Stimulated activated CD4-positive, alpha-beta T cell treated with anti-CD3 and anti-CD28 coated beads, Interleukin-2, amount 100 ng/mL, for 4 hours (primary cell): ENCODE results near the gene TMA7.
"Not testable (repeated sequence)": the region's sequence is repeated elsewhere in the genome, so short reads cannot be mapped to it uniquely, and the experiment has no call there.

Experiments used
- DNase-seq: peaks from one replicate; pipeline ENCODE4 v3.0.0-alpha.2; 2020; ENCODE audit warnings: low read depth

The TMA7 gene

DNA sequence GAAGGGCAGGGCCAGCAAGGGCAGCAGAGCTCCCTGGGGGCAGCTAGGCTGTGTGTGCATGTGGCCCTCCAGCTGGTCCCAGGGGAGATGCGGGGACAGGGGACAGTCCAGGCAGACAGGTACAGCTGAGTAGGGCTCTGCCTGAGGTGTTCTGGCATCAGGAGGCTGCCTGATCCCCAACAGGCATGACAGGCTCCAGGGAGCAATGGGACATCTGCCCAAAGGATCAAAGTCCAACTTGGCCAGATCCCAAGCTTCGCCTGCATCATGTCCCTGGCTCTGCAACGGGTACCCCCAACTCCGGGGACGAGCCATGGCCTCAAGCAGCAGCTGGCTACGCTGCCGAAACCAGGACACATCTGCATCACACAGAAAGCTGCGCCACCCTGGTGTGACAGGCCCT is 28.3 kb downstream of the TMA7 start:
- DNase-seq, result no peak

DNA sequence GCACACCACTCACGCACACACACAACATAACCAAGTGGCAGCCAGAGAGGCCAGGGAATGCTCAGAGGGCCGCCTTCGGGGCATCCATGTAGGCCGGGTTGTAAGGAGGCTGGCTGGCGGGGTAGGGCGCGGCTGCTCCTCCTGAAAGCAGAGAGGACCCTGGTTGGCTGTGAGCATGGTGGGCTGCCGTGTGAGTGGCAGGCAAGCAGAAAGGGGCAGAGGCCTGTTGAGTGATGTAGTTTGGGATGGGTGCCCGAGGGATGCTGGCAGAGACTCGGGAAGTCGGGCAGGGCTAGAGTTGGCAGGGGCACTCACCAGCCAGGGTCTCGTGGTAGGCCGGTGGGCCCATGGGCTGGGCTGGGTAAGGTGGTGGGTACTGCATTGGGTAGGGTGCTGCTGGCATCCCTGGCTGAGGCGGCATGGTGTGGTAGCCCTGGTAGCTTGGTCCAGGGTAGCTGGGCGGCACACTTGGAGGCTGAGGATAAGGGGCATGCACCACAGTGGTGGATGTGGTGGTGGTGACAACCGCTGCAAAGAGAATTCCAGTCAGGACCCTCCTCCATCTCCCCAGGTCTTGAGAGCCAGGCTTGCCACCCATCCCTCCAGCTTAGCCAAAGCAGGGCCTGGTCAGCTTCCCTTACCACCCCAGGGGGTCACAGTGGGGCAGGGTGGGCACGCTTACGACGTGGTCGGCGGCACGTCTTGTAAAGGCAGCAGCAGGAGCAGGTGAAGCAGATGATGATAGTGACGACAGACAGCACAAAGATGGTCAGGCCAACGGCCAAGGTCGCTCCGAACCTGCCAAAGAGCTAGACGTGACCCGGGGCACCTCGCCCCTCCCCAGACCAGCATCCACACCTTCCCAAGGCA is 29.2 kb downstream of the TMA7 start:
- no peak for DNase-seq

DNA sequence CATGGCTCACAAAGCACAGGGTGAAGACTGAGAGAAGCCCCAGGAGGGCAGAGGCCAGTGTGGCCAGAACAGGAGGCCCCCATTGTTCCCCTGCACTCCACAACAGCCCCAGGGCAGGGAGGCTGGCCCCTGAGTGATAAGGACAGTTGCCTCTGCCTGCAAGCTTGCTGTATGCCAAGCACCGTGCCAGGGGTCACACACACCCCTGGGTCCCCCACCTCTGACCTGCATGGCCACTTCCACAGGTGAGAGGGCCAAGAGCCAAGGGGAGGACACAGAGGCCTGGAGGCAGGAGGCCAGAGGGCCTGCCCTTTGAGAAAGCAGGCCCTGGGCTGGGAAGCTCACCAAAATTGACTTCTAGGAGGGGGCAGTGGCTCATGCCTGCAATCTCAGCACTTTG is 30.2 kb downstream of the TMA7 start:
- DNase-seq, result no peak

DNA sequence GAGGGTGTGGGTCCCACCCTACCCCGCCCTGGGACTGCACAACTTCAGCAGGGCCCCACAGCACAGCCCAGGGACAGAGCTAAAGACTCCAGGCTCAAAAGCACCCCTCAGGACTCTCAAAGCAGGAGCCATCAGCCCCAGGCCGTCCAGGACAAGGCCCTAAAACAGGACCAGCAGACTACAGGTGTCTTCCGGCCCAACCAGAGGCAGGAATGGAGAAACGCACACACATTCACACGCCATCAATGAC is 32.5 kb downstream of the TMA7 start:
- no peak for DNase-seq

DNA sequence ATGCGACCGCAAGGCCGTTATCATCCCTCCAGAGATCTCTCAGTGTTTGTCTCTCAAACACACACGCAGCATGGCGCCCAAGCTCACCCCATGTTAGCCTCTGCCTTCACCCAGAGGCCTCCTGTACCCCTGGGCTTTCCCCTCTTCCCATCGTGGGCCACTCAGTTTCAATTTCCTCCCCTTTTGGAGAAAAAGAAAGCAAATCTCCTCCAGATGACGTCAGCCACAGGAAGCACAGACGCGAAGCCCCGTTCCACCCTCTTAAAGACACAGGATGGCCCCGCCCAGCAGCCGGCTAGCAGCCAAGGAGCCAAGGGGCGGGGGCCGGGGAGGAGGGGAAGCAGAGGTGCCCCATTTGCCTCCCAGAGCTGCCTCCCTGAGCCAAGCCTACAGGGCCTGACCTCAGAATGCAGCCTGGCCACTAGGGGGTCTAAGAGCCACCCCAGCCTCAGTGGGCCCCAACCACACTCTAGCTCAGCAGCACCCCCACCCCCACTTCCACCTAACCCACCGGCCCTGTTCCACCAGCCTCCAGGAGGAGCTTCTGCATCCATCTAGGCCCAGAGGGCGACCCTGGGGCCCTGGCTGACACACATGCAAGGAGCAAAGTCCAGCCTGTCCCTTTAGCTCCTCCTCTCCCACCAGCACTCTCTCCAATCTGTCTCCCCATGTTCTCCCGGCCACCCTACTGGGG is 33.0 kb downstream of the TMA7 start:
- DNase-seq, result peak; percentile 95

DNA sequence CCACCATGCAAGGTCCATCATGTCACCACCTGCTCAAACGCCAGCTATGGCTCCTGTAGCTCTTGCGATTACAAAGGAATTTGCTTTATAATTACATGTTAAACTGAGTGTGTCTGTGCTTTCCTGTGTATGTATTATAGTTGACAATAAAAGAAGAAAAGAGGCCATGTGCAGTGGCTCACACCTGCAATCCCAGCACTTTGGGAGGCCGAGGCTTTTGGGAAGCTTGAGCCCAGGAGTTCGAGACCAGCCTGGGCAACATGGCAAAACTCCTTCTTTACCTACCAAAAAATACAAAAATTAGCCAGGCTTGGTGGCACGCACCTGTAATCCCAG is 33.5 kb downstream of the TMA7 start:
- no peak for DNase-seq

DNA sequence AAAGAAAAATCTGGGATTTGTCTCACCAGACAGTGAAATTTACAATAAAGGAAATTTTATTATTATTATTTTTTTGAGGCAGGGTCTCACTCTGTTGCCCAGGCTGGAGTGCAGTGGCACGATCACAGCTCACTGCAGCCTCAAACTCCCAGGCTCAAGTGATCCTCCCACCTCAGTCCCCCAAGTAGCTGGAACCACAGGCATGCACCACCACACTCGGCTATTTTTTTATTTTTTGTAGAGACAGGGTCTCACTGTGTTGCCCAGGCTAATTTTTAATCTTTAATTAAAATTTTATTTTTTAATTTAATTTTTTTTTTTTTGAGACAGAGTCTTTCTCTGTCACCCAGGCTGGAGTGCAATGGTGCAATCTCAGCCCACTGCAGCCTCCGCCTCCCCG is 34.0 kb downstream of the TMA7 start:
- not testable (repeated sequence) for DNase-seq

DNA sequence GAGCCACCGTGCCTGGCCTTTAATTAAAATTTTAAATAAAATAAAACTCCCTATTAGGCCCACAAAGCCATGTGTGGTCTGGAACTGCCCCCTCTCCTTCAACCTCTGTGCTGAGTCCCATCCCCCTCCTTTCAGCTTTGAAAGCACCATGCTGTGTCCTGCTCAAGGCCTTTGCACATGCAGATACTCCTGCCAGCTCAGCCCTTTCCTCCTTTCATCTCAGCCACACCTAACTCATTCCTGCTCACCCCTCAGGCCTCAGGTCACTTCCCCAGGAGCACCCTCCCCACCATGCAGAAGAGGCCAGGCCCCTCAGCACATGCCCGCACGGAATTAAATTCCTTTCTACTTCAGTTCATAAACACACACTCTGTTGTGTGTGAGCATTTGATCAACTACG is 34.6 kb downstream of the TMA7 start:
- DNase-seq, result no peak

DNA sequence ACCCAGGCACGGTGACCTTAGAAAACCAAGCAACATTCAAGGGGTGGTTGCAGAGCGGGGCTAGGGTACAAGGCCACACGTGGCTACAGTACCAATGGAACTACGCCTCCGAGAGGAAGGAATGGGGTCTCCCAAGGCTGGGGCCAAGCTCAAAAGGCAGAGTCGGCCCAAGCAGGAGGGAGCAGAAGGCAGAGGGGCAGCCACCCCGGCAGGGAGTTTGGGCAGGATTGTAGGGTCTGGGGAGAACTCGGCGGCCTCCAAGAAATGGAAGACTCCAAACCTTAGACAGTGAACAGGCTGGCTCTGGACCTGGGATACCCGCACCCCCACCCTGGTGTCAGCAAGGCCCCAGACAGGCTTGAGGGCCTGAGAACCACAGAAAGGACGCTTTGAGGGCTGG is 35.1 kb downstream of the TMA7 start:
- no peak for DNase-seq

DNA sequence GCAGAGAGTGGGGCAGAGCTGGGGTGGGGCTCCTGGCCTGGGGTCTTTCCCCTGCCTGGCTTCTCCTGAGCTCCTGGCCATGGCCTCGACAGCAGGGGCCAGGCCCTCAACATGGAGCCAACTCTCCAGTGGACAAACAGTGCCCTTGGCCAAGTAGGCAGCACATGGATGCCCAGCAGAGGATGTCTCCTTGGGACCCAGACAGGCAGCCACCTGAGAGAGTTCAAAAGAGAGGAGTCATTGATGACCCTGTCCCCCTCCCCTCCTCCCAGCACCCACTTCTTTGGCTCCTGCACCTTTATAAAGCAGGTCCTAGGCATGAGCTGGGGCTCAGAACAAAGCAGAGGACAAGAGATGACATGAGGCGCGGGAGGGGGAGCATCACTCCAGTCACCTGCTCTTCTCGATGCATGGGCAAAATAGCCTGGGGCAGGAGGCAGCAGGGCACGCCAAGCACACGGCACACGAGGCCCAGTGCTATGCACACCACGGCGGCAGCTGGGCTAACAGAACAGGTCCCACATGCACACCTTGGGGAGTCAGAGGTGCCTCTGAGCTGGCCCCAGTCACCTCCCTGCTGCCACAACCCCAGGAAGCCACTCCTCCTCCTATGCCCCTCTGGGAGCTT is 36.5 kb downstream of the TMA7 start:
- no peak for DNase-seq

DNA sequence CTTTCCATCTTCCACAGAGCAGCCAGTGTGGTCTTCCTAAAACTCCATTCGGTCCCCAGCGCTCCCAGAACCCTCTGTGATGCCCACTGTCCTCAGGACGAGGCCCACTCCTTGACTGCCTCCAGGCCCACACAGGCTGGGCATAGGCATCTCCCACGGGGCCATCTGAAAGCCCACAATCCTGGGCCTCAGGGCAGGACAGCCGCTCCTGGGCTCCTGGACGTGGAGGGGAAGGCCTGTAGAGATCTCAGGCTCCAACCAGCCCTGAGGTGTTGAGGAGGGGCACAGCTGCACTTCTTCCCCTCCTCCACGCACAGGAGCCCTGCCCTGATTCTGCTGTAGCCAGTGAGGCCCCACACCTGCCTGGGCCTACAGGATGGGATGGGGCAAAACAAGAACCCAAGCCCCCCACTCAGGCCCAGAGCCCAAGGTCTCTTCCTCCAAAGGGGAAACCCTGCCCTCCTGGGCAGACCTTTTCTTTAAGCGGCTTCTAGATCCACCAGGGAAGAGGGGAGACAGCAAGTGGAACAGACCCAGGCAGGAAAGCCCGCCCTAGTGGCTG is 38.0 kb downstream of the TMA7 start:
- no peak for DNase-seq

DNA sequence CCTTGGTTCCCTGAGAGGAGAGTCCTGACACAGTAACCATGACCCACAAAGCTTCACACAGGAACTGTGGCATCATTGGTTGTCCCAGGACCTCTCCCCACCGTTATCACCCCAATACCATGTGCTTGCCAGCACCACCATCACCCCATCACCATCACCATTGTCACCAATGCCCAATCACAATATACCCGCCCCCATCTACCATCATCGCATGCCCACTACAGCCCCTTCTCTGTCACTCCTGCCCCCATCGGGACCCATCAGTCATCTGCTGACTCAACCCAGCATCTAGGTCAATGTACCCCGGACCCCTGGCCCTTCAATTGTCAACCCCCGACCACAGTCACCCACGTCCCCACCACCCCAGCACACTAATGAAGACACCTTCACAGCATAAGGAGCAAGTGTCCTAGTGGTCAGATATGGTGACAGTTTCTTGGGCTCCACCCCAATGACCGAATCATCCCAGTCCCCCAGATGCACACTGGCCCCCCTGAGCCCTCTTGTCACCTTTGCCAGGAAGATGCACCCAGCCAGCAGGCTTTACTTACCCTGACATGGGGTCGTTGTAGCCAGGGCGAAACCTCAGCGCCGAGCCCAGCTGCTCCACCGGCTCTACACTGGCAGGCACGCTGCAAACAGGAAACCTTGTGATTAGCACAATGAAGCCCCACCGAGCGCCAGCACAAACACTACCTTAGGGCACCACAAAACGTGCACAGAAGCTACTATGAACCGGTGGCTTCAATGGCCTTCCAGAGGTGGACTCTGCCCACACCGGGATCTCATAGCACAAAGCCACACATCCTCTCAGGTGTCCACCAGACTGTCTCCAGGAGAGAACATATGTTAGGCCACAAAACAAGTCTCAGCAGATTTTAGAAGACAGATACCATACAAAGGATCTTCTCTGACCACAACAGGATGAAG is 38.8 kb downstream of the TMA7 start:
- DNase-seq, result peak; percentile 31

DNA sequence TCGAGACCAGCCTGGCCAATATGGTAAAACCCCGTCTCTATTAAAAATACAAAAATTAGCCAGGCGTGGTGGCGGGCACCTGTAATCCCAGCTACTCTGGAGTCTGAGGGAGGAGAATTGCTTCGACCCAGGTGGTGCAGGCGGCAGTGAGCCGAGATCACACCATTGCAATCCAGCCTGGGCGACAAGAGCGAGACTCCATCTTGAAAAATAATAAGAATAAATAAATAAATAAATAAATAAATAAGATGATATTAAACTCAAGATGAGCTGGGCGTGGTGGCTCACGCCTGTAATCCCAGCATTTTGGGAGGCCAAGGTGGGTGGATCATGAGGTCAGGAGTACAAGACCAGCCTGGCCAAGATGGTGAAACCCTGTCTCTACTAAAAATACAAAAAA is 40.8 kb downstream of the TMA7 start:
- DNase-seq, result not testable (repeated sequence)

DNA sequence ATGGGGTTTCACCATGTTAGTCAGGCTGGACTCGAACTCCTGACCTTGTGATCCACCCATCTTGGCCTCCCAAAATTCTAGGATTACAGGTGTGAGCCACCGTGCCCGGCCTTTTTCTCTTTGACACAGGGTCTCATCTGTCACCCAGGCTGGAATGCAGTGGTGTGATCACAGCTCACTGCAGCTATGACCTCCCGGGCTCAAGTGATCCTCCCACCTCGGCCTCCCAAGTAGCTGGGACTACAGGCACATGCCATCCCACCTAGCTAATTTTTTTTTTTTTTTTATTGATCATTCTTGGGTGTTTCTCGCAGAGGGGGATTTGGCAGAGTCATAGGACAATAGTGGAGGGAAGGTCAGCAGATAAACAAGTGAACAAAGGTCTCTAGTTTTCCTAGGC is 42.8 kb downstream of the TMA7 start:
- DNase-seq, result not testable (repeated sequence)

DNA sequence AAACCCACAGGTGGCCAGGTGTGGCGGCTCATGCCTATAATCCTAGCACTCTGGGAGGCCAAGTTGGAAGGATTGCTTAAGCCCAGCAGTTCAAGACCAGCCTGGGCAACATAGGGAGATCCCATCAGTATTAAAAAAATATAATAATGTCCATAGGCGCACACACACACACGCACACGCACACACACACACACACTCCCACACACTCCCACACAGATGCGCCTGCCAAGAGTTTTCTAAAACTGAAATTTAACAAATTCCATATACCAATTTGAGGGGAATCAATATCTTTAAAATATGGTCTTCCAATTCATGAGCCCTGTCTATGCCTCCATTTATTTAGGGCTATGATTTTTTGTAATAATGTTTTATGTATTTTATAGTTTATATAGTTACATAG is 46.9 kb downstream of the TMA7 start:
- DNase-seq, result no peak

DNA sequence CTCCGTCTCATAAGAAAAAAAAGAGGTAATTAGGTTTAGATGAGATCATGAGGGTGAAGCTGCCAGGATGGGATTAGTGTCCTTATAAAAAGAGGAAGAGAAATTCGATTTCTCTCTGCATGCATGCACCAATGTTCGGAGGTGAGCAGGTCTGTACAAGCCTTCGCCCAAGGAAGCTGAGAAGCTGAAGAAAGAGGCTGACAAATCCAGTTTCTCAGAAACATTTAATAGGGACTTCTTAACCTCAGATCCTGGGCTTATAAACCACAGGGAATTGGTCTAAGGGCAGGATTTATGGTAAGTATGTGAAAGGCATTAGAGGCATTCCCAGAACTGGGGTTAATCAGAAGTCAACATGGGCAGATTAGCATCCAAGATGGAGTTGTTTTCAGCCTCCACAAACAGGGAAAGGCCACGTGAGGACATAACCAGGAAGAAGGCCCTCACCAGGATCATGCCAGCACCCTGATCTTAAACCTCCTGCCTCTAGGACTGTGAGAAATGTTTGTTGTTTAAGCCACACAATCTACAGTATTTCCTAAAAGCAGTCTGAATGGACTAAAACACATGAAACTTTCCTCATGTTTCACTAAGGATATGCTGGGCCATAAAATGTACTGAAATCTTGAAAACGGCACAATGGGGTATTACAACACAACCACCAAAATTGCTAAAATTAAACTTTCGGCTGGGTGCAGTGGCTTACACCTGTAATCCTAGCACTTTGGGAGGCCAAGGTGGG is 52.6 kb downstream of the TMA7 start:
- no peak for DNase-seq

DNA sequence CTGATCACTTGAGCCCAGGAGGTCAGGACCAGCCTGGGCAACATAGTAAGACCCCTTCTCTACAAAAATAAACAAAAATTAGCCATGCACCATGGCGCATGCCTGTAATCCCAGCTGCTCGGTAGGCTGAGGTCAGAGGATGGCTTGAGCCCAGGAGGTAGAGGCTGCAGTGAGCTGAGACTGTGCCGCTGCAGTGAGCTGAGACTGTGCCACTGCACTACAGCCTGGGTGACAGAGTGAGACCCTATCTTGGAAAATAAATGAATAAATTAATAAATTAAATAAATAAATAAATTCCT is 53.1 kb downstream of the TMA7 start:
- DNase-seq, result no peak
